ENCODE results near the gene SCN8A.
"Not testable (repeated sequence)": the region's sequence is repeated elsewhere in the genome, so short reads cannot be mapped to it uniquely, and the experiment has no call there.

The SCN8A gene

GRCh38 chr12:51591016-51591901 is at the start of gene SCN8A:
TSS of gene SCN8A (plus strand) at chr12:51591233. CDS start at chr12:51662818, 71,585 bp downstream.
- DNase-seq = peak; percentile 45 to 79

- DNase-seq = no peak
Measured at GRCh38 chr12:51546097-51546496, 44.9 kb upstream of the SCN8A start.

- DNase-seq = no peak
Measured at GRCh38 chr12:51547606-51548005, 43.4 kb upstream of the SCN8A start.

- peak; percentile 62 to 79 for DNase-seq
Measured at GRCh38 chr12:51548241-51548640, 42.8 kb upstream of the SCN8A start.

GRCh38 chr12:51549637-51550036 is 41.4 kb upstream of the SCN8A start:
- peak; percentile 93 to 95 for DNase-seq

- DNase-seq = not testable (repeated sequence)
Measured at GRCh38 chr12:51568271-51569032, 22.6 kb upstream of the SCN8A start.

- no peak for DNase-seq
Measured at GRCh38 chr12:51579321-51579850, 11.6 kb upstream of the SCN8A start.

GRCh38 chr12:51589060-51589459 is 2.0 kb upstream of the SCN8A start:
- DNase-seq = no peak

GRCh38 chr12:51589557-51590176 is 1.4 kb upstream of the SCN8A start:
- DNase-seq = no peak

GRCh38 chr12:51590347-51591015 is 552 bp upstream of the SCN8A start:
- DNase-seq = peak; percentile 61 to 85

- no peak for DNase-seq
Measured at GRCh38 chr12:51592034-51592705, 1.1 kb downstream of the SCN8A start.

- DNase-seq = no peak
Measured at GRCh38 chr12:51593021-51593420, 2.0 kb downstream of the SCN8A start.

GRCh38 chr12:51593539-51593938 is 2.5 kb downstream of the SCN8A start:
- DNase-seq = no peak

GRCh38 chr12:51598156-51598555 is 7.1 kb downstream of the SCN8A start:
- no peak for DNase-seq

- DNase-seq = no peak
Measured at GRCh38 chr12:51600721-51601120, 9.7 kb downstream of the SCN8A start.

- DNase-seq = no peak
Measured at GRCh38 chr12:51601241-51601640, 10.2 kb downstream of the SCN8A start.

- not testable (repeated sequence) for DNase-seq
Measured at GRCh38 chr12:51605896-51606295, 14.9 kb downstream of the SCN8A start.

- not testable (repeated sequence) for DNase-seq
Measured at GRCh38 chr12:51607197-51607596, 16.2 kb downstream of the SCN8A start.

GRCh38 chr12:51620448-51620847 is 29.4 kb downstream of the SCN8A start:
- no peak for DNase-seq

GRCh38 chr12:51621156-51621922 is 30.3 kb downstream of the SCN8A start:
- no peak for DNase-seq

GRCh38 chr12:51622564-51622963 is 31.5 kb downstream of the SCN8A start:
- DNase-seq = no peak
